ENCODE measurements around the gene ARHGAP25. TPM values are rescaled to one million over a fixed set of nuclear protein-coding genes. Genes with fewer than 3 reads are reported as not detected.

The ARHGAP25 gene
- total RNA-seq, 1 donor from 2014 or later: 31.8 TPM

DNA sequence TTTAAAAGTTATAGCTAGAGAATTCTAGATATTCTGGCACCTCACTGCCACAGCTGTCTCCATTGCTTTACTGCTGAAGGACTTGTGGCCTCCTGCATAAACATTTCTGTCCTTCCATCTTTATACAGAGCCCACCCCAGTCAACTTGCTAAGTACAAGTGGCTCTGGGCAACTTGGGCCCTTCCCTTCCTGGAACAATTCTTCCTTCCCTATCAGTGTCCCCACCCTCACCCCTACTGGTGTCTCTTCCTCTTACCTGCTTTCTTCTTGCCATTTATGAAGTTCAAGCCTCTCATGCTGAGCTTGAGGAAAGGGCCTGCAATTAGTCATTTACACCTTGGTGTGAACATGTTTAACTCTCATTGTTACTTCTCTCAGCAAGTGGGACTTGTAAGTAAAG lies 45.0 kb downstream of the ARHGAP25 start:
- H3K4me3 ChIP-seq: no peak overlapping the region
- DNase-seq: no peak
- no peaks in the 10 kb centered on the region for H3K9me3 ChIP-seq
- intact Hi-C loops (cut with DNase I): loop anchor here (10.0 kb wide), 1 partner anchor 45 kb away; no protein-coding TSS in a partner anchor
- TF ChIP-seq, protein P1, sequence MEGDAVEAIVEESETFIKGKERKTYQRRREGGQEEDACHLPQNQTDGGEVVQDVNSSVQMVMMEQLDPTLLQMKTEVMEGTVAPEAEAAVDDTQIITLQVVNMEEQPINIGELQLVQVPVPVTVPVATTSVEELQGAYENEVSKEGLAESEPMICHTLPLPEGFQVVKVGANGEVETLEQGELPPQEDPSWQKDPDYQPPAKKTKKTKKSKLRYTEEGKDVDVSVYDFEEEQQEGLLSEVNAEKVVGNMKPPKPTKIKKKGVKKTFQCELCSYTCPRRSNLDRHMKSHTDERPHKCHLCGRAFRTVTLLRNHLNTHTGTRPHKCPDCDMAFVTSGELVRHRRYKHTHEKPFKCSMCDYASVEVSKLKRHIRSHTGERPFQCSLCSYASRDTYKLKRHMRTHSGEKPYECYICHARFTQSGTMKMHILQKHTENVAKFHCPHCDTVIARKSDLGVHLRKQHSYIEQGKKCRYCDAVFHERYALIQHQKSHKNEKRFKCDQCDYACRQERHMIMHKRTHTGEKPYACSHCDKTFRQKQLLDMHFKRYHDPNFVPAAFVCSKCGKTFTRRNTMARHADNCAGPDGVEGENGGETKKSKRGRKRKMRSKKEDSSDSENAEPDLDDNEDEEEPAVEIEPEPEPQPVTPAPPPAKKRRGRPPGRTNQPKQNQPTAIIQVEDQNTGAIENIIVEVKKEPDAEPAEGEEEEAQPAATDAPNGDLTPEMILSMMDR (IDR thresholded peaks at IDR 0.05): no peak
- peaks cover 32% of the 10 kb centered on the region for H3K4me1 ChIP-seq
- peaks cover 23% of the 10 kb centered on the region for H3K36me3 ChIP-seq
- no peak for ATAC-seq
- H3K27ac ChIP-seq: no peak overlapping the region
- H3K27me3 ChIP-seq: no peaks in the 10 kb centered on the region

DNA sequence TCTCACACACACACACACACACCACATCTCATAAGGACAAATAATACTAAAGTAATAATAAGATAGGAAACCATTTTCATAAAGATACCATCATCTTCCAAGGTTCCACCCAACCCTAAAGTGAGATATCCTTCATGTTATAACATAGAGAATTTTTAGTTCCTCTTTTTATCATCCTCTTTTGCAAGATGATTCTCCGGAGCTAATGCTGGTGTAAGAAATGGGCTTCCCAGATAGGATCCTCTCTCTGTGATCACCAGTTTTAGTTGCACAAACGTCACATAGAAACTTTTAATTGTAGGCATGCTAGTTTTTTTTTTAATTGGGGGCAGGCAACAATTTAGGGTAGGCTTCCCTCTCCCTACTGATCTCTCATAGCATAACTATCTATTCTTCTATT lies 49.6 kb downstream of the ARHGAP25 start:
- peak; percentile 54 for ATAC-seq
- no peak overlapping the region for H3K4me3 ChIP-seq
- H3K9me3 ChIP-seq: no peaks in the 10 kb centered on the region
- peaks cover 48% of the 10 kb centered on the region for H3K36me3 ChIP-seq
- TF ChIP-seq, protein P1 (IDR thresholded peaks at IDR 0.05): no peak
- intact Hi-C loops (cut with DNase I): no loop called here
- peak overlapping the region; percentile 32 for H3K27ac ChIP-seq
- peaks cover 40% of the 10 kb centered on the region for H3K4me1 ChIP-seq
- no peaks in the 10 kb centered on the region for H3K27me3 ChIP-seq
- DNase-seq: no peak

DNA sequence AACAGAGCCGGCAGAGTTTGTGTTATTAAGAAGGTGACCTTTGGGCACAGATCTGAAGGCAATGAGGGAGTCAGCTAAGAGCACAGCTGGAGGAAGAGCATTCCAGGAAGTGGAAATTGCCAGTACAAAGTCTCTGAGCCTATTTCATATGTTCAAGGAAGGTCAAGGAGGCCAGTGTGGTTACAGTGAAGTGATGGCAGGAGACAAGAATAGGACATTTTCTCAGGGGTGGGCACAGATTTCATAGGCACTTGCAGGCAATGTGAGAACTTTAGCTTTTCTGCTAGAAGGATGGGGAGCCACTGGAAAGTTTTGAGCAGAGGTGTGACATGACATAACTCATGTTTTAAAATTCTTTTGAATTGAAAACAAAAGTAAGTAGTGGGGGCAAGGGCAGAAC lies 50.3 kb downstream of the ARHGAP25 start:
- Histone ChIP-seq H3K4me1 (peaks cover 33% of the 10 kb centered on the region), H3K9me3 (no peaks in the 10 kb centered on the region), H3K27me3 (no peaks in the 10 kb centered on the region), H3K36me3 (peaks cover 55% of the 10 kb centered on the region), H3K27ac (peak overlapping the region; percentile 32), H3K4me3 (no peak overlapping the region)
- DNase-seq: no peak
- TF ChIP-seq, protein P1 (IDR thresholded peaks at IDR 0.05): no peak
- peak; percentile 86 for ATAC-seq
- intact Hi-C loops (cut with DNase I): no loop called here

DNA sequence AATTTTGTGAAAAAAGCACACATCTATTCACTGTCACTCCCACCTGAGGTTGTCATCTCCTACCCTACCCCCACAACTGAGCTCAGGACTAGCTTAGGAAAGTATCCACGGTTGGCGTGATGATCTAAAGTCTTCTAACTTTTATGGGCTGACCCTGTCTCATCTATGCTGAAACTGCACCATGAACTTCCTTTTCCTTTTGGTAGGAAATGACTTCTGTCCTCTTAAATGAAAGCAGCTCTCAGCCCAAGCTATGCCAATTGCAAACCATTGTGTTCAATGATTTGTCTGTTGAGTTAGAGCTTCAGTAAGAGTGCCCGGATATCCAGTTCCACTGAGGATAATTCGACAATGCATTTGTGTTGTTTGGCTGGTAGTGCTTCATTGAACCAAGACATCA lies 52.7 kb downstream of the ARHGAP25 start:
- Histone ChIP-seq H3K27ac (no peak overlapping the region), H3K4me1 (peaks cover 28% of the 10 kb centered on the region), H3K27me3 (no peaks in the 10 kb centered on the region), H3K4me3 (no peak overlapping the region), H3K9me3 (no peaks in the 10 kb centered on the region), H3K36me3 (peaks cover 48% of the 10 kb centered on the region)
- ATAC-seq: no peak
- intact Hi-C loops (cut with DNase I): no loop called here
- TF ChIP-seq, protein P1 (IDR thresholded peaks at IDR 0.05): no peak
- no peak for DNase-seq

DNA sequence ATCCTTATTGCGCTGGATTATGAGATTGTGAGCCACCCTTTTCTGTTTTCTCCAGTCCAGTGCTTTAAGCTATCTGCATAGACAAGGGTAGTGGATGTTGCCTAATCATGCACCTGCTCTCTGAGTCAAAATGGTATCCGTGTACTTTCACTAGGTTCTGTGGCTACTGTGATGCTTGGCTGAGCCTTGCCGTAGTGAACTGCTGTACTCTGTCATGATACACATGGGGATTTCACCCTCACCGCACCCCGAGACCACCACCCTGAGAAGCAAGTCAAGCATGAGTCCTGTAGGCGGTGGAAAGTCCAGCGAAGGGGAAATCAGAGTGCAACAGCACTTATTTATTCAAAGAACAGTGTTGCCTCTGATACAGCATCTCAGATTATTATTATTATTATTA lies 55.0 kb downstream of the ARHGAP25 start:
- Histone ChIP-seq H3K36me3 (peaks cover 39% of the 10 kb centered on the region), H3K4me3 (no peak overlapping the region), H3K9me3 (no peaks in the 10 kb centered on the region), H3K27ac (no peak overlapping the region), H3K4me1 (peaks cover 11% of the 10 kb centered on the region), H3K27me3 (no peaks in the 10 kb centered on the region)
- no peak for DNase-seq
- ATAC-seq: no peak
- intact Hi-C loops (cut with DNase I): no loop called here
- TF ChIP-seq, protein P1 (IDR thresholded peaks at IDR 0.05): no peak

DNA sequence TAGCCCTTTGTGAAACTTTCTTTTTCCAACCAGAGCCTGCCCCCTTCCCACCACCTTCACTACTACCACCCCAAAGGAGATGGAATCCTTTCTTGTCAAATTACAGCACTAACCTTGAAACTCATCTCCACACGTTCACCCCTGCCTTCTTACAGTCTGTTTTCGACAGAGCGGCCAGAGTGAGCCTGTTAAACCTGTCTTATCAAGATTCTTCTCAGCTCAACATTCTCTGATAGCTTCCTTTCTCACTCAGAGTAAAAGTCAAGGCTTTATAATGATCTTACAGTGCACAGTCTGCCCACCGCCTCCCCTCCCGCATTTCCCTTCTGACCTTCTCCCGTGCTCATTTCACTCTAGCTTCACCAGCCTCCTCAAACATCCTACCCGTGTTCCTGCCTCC lies 56.0 kb downstream of the ARHGAP25 start:
- no peak for ATAC-seq
- Histone ChIP-seq H3K9me3 (no peaks in the 10 kb centered on the region), H3K27ac (no peak overlapping the region), H3K36me3 (peaks cover 39% of the 10 kb centered on the region), H3K27me3 (no peaks in the 10 kb centered on the region), H3K4me3 (no peak overlapping the region), H3K4me1 (peaks cover 4% of the 10 kb centered on the region)
- intact Hi-C loops (cut with DNase I): no loop called here
- TF ChIP-seq, protein P1 (IDR thresholded peaks at IDR 0.05): no peak
- no peak for DNase-seq

All from upper lobe of right lung (tissue), 1 donor.